Adrenal gland (tissue), 5 donors: ENCODE measurements around the gene ERC2.

Experiments used
- CTCF ChIP-seq, 6 experiments: fragments of 450-650 bp in 4 of 6; fragments of 200-600 bp in 2 of 6; sonication (generic) in 1 of 6; IDR thresholded peaks; 1 replicate in 5 of 6; 2 replicates in 1 of 6; pipeline versions ENCODE4 v1.5.1 to v1.8.0; 2016 to 2021; ENCODE audit warnings: antibody characterized with exemption in 6 of 6, mild to moderate bottlenecking in 2 of 6, moderate library complexity in 1 of 6
- POLR2A ChIP-seq, 2 donors: fragments of 450-650 bp; IDR thresholded peaks; one replicate each; pipeline ENCODE4 v1.6.1; 2017; ENCODE audit warnings: antibody characterized with exemption in 2 of 2, mild to moderate bottlenecking in 2 of 2, moderate library complexity in 1 of 2
- donor health status: DM: no; HTN: no; CAD: no.

GRCh38 chr3:56370991-56371775 lies 97.1 kb downstream of the ERC2 start:
- TF ChIP-seq POLR2A (IDR thresholded peaks at IDR 0.05) (no peak), CTCF (IDR thresholded peaks at IDR 0.05) (no peak)
